ENCODE data around the gene CYP2J2. TPM values are rescaled to one million over a fixed set of nuclear protein-coding genes. Genes with fewer than 3 reads are reported as not detected.

The CYP2J2 gene
- polyA plus RNA-seq, 1 donor from 2014 or later = not detected

GRCh38 chr1:59937636-59938210 lies 11.2 kb upstream of the CYP2J2 start:
- Histone ChIP-seq H4K20me1 (ENCODE audit: insufficient read depth) (no peaks in the 10 kb centered on the region), H3K36me3 (ENCODE audit: insufficient read depth, low read length) (no peaks in the 10 kb centered on the region), H3F3A (ENCODE audit: insufficient read depth, low read length, poor library complexity, severe bottlenecking) (no peaks in the 10 kb centered on the region), H3K9me2 (ENCODE audit: insufficient read depth, low read length) (no peaks in the 10 kb centered on the region), H3K27me3 (ENCODE audit: insufficient read depth, low read depth, low read length) (no peaks in the 10 kb centered on the region), H3K27ac (ENCODE audit: low read length) (no peak overlapping the region), H2AFZ (ENCODE audit: low read depth, low read length) (no peak overlapping the region), H3K4me3 (ENCODE audit: low read length) (no peak overlapping the region), H3K9ac (ENCODE audit: low read length) (no peak overlapping the region), H3K9me3 (ENCODE audit: low read length) (no peaks in the 10 kb centered on the region), H3K4me2 (ENCODE audit: low read length) (no peak overlapping the region), H3K79me2 (replicated peaks; ENCODE audit: insufficient read depth, low read length) (no peaks in the 10 kb centered on the region)
- TF ChIP-seq MXI1 (conservative IDR thresholded peaks at IDR 0.05; ENCODE audit: poor library complexity, severe bottlenecking) = no peak
- no peak for TF ChIP-seq TAF1 (IDR thresholded peaks at IDR 0.05; ENCODE audit: low read depth)
- TF ChIP-seq, protein P1, sequence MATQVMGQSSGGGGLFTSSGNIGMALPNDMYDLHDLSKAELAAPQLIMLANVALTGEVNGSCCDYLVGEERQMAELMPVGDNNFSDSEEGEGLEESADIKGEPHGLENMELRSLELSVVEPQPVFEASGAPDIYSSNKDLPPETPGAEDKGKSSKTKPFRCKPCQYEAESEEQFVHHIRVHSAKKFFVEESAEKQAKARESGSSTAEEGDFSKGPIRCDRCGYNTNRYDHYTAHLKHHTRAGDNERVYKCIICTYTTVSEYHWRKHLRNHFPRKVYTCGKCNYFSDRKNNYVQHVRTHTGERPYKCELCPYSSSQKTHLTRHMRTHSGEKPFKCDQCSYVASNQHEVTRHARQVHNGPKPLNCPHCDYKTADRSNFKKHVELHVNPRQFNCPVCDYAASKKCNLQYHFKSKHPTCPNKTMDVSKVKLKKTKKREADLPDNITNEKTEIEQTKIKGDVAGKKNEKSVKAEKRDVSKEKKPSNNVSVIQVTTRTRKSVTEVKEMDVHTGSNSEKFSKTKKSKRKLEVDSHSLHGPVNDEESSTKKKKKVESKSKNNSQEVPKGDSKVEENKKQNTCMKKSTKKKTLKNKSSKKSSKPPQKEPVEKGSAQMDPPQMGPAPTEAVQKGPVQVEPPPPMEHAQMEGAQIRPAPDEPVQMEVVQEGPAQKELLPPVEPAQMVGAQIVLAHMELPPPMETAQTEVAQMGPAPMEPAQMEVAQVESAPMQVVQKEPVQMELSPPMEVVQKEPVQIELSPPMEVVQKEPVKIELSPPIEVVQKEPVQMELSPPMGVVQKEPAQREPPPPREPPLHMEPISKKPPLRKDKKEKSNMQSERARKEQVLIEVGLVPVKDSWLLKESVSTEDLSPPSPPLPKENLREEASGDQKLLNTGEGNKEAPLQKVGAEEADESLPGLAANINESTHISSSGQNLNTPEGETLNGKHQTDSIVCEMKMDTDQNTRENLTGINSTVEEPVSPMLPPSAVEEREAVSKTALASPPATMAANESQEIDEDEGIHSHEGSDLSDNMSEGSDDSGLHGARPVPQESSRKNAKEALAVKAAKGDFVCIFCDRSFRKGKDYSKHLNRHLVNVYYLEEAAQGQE (IDR thresholded peaks at IDR 0.05; ENCODE audit: borderline replicate concordance) = no peak
- no peak for TF ChIP-seq SMC3 (conservative IDR thresholded peaks at IDR 0.05; ENCODE audit: poor library complexity)
- no peak for TF ChIP-seq EP300 (conservative IDR thresholded peaks at IDR 0.05; ENCODE audit: poor library complexity, severe bottlenecking)
- TF ChIP-seq POLR2AphosphoS5 (IDR thresholded peaks at IDR 0.05) = no peak
- TF ChIP-seq EZH2 (IDR thresholded peaks at IDR 0.05; ENCODE audit: borderline replicate concordance, insufficient read depth, low read length, poor library complexity, severe bottlenecking) = no peak
- TF ChIP-seq, protein P2, sequence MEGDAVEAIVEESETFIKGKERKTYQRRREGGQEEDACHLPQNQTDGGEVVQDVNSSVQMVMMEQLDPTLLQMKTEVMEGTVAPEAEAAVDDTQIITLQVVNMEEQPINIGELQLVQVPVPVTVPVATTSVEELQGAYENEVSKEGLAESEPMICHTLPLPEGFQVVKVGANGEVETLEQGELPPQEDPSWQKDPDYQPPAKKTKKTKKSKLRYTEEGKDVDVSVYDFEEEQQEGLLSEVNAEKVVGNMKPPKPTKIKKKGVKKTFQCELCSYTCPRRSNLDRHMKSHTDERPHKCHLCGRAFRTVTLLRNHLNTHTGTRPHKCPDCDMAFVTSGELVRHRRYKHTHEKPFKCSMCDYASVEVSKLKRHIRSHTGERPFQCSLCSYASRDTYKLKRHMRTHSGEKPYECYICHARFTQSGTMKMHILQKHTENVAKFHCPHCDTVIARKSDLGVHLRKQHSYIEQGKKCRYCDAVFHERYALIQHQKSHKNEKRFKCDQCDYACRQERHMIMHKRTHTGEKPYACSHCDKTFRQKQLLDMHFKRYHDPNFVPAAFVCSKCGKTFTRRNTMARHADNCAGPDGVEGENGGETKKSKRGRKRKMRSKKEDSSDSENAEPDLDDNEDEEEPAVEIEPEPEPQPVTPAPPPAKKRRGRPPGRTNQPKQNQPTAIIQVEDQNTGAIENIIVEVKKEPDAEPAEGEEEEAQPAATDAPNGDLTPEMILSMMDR (IDR thresholded peaks at IDR 0.05; ENCODE audit: poor library complexity, severe bottlenecking) = no peak
- TF ChIP-seq RAD21 (conservative IDR thresholded peaks at IDR 0.05) = no peak

DNA sequence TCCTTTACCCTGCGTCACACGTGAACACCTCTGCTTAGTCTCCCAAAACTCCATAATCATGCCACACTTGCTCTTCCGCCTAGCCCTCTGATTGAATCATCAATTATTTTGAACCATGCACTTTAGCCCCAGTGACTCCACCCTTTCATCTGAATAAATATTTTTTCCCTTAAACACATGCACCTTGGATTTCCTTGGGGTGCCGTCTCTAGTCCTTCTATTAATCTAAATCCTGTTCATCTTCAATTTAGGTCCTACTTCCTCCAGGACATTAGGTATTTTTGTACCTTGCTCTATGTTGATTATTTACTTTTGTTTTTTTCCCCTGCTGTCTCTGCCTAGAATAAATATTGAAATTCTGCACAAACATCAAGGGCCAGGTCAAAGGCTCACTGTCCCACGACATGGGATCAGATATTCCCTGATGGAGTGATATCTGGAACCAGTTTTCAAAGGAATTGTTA lies 9.8 kb upstream of the CYP2J2 start:
- Histone ChIP-seq H3K9me2 (ENCODE audit: insufficient read depth, low read length) (no peaks in the 10 kb centered on the region), H3K4me2 (ENCODE audit: low read length) (no peak overlapping the region), H3K27me3 (ENCODE audit: insufficient read depth, low read depth, low read length) (no peaks in the 10 kb centered on the region), H4K20me1 (ENCODE audit: insufficient read depth) (no peaks in the 10 kb centered on the region), H2AFZ (ENCODE audit: low read depth, low read length) (no peak overlapping the region), H3K4me3 (ENCODE audit: low read length) (no peak overlapping the region), H3K9me3 (ENCODE audit: low read length) (no peaks in the 10 kb centered on the region), H3K9ac (ENCODE audit: low read length) (no peak overlapping the region), H3F3A (ENCODE audit: insufficient read depth, low read length, poor library complexity, severe bottlenecking) (no peaks in the 10 kb centered on the region), H3K27ac (ENCODE audit: low read length) (no peak overlapping the region), H3K79me2 (replicated peaks; ENCODE audit: insufficient read depth, low read length) (no peaks in the 10 kb centered on the region), H3K36me3 (ENCODE audit: insufficient read depth, low read length) (no peaks in the 10 kb centered on the region)
- no peak for TF ChIP-seq EZH2 (IDR thresholded peaks at IDR 0.05; ENCODE audit: borderline replicate concordance, insufficient read depth, low read length, poor library complexity, severe bottlenecking)
- TF ChIP-seq, protein P2 (IDR thresholded peaks at IDR 0.05; ENCODE audit: poor library complexity, severe bottlenecking) = no peak
- TF ChIP-seq, protein P1 (IDR thresholded peaks at IDR 0.05; ENCODE audit: borderline replicate concordance) = no peak
- no peak for TF ChIP-seq MXI1 (conservative IDR thresholded peaks at IDR 0.05; ENCODE audit: poor library complexity, severe bottlenecking)
- no peak for TF ChIP-seq RAD21 (conservative IDR thresholded peaks at IDR 0.05)
- no peak for TF ChIP-seq TAF1 (IDR thresholded peaks at IDR 0.05; ENCODE audit: low read depth)
- no peak for TF ChIP-seq POLR2AphosphoS5 (IDR thresholded peaks at IDR 0.05)
- TF ChIP-seq EP300 (conservative IDR thresholded peaks at IDR 0.05; ENCODE audit: poor library complexity, severe bottlenecking) = no peak
- no peak for TF ChIP-seq SMC3 (conservative IDR thresholded peaks at IDR 0.05; ENCODE audit: poor library complexity)

All from neural cell (in vitro differentiated cells).